HG03103 (cell line): ENCODE measurements around the gene AKAP1.

Experiments used
- ATAC-seq: cut with Tn5 transposase; IDR thresholded peaks from one replicate; pipeline ENCODE4 v1.9.1; 2021; ENCODE audit warnings: low read depth; ENCODE audit not compliant: unreplicated experiment

The AKAP1 gene, protein sequence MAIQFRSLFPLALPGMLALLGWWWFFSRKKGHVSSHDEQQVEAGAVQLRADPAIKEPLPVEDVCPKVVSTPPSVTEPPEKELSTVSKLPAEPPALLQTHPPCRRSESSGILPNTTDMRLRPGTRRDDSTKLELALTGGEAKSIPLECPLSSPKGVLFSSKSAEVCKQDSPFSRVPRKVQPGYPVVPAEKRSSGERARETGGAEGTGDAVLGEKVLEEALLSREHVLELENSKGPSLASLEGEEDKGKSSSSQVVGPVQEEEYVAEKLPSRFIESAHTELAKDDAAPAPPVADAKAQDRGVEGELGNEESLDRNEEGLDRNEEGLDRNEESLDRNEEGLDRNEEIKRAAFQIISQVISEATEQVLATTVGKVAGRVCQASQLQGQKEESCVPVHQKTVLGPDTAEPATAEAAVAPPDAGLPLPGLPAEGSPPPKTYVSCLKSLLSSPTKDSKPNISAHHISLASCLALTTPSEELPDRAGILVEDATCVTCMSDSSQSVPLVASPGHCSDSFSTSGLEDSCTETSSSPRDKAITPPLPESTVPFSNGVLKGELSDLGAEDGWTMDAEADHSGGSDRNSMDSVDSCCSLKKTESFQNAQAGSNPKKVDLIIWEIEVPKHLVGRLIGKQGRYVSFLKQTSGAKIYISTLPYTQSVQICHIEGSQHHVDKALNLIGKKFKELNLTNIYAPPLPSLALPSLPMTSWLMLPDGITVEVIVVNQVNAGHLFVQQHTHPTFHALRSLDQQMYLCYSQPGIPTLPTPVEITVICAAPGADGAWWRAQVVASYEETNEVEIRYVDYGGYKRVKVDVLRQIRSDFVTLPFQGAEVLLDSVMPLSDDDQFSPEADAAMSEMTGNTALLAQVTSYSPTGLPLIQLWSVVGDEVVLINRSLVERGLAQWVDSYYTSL

GRCh38 chr17:57084802-57085447 lies at the start of gene AKAP1:
Gene AKAP1 (plus strand): TSS chr17:57085246. CDS start chr17:57105465, 20,219 bp downstream.
- ATAC-seq: peak; percentile 77

DNA sequence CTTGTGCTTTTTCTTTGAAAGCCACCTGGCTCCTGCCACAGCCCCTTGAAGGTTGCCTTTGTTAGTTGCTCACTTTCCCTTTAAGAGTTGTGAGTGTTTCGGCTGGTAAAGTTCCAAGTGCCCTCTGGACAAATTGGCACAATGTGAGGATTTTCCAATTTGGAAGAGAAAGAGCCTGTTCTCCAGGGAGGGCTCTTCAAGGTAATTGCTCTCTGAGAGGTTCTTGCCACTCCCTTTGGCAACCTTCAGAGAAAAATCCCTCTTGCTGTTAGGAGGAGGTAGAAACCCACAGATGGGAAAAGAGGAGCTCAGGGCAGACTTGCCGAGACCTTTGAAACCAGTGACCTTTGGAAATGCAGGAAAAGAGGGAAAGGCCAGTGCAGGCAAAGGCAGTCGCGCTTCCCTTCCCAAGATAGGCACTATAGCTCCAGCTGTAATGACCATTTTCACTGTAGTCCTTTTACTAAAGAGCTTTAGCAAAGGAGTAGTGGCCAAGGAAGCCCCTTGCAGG lies 49.0 kb upstream of the AKAP1 start:
- ATAC-seq: no peak

DNA sequence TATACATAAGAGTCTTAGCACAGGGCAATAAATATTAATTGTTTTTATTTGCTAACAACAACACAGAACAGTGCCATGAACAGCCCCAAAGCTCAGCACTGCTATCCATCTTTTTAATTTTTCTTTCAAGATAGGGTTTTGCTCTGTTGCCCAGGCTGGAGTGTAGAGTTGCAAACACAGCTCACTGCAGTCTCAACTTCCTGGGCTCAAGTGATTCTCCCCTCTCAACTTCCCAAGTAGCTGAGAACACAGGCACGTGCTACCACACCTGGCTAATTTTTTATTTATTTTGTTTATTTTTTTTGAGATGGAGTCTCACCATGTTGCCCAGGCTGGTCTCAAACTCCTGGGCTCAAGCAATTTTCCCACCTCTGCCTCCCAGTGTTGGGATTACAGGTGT lies 47.6 kb upstream of the AKAP1 start:
- no peak for ATAC-seq

GRCh38 chr17:57038486-57038885 lies 46.6 kb upstream of the AKAP1 start:
- ATAC-seq: no peak

DNA sequence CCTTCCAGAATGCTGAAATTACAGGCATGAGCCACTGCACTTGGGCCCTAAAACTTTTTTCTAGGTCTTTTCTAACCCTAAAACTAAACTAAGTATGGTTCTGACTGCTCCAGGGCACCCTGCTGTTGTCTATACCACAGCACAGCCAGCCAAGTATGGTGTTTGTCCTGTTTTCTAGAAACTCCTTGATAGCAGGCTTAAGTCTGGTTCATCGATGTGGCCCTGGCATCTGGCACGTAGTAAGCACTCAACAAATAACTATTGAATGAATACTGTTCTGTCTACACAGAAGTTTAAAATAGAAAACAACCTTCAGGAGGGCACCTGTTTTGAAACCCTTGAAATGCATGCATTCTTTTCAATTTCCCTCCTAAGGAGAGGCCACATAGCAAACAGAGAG lies 44.5 kb upstream of the AKAP1 start:
- no peak for ATAC-seq

DNA sequence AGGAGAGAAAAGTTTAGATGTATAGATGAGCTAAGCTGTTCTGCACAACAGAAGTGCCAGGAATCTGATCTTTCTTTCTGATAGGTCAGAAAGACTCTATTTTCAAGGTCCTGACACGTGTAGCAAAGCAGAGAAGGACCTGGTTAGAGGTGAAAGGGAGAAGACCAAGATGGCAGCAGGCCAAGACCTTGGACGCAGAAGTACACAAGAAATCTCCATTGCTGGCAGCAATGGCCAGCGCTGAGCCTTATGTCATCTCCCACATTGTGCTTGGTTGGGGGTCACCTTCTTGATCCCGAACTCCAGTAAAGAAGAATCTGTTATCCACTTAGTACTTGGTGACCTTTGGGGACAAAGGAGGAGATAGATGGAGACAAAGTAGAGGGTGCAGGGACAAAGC lies 41.8 kb upstream of the AKAP1 start:
- no peak for ATAC-seq

DNA sequence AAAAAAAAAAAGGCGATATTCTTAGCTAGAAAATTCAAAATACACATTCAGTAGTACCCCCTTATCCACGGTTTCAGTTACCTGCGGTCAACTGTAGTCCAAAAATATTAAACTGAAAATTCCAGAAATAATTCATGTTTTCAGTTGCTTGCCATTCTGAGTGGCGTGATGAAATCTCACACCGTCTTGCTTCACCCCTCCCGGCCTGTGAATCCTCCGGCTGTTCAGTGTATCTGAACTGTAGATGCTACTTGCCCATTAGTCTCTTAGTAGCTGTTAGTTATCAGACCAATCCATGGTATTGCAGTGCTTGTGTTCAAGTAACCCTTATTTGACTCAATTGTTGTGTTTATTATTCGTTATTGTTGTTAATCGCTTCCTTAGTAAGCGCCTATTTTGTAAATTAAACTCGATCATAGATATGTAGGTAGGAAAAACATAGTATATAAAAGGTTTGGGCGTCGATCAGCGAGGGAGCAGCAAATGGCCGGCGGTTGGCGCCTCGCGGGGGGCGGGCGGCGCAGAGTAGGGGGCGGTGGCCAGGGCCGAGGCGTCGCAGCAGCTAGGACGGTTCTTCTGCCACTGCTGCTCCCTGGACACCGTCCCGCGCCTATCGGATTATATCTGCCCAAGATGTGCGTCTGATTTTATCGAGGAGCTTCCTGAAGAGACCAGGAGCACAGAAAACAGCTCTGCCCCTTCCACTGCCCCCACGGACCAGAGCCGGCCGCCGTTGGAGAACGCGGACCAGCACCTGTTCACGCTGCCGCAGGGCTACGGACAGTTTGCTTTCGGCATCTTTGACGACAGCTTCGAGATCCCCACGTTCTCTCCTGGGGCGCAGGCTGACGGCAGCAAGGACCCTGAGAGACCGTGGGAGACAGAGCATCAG lies 39.8 kb upstream of the AKAP1 start:
- no peak for ATAC-seq

- ATAC-seq: no peak
Measured at GRCh38 chr17:57045868-57046704, 39.0 kb upstream of the AKAP1 start.

DNA sequence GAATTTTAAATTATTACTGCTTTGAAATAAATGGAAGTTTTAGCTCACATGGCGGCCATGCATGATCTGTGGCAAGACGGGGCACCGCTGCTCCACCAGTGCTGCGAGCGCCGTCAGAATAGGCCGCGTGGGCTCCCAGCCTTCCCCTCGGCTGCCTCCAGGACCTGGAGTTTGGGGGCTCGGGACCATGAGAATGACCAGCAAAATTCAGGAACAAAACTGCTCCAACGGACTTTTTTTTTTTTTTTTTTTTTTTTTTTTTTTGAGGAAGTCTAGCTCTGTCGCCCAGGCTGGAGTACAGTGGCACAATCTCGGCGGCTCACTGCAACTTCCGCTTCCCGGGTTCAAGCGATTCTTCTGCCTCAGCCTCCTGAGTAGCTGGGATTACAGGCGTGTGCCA lies 38.3 kb upstream of the AKAP1 start:
- no peak for ATAC-seq

- ATAC-seq: no peak
Measured at GRCh38 chr17:57048096-57048495, 37.0 kb upstream of the AKAP1 start.

DNA sequence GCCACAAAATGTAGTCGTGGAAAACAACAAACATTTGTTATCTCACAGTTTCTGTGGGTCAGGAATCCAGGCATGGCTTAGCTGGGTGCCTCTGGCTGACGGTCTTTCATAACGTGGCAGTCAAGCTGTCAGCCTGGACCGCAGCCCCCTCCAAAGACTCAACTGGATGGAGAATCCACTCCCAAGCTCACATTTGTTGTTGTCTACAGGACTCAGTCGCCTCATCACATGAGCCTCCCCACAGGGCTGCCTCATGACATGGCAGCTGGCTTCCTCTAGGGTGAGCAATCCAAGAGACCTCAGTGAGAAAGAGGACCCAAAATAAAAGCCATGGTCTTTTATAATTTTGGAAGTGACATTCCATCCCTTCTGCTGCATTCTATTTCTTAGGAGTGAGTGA lies 34.7 kb upstream of the AKAP1 start:
- ATAC-seq: no peak

- ATAC-seq: no peak
Measured at GRCh38 chr17:57051886-57052361, 33.1 kb upstream of the AKAP1 start.

DNA sequence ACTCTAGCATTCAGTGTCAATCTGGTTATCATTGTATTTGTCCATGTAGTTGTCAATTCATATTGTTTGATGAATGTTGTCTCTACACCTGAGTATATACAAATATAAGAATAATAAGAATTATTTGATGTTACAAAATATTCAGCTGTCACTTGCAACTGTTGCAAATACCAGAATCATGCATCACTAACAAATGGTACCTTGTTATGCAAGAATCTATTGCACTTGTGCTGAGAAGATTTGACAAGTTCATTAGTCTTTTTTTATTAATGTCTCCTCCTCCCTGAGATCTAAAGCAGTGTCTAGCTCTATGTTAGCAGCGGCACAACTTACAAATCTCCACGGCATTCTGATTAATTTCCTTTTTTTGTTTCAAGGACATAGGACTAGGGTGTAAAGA lies 22.2 kb upstream of the AKAP1 start:
- no peak for ATAC-seq

GRCh38 chr17:57067162-57067561 lies 17.9 kb upstream of the AKAP1 start:
- ATAC-seq: no peak

DNA sequence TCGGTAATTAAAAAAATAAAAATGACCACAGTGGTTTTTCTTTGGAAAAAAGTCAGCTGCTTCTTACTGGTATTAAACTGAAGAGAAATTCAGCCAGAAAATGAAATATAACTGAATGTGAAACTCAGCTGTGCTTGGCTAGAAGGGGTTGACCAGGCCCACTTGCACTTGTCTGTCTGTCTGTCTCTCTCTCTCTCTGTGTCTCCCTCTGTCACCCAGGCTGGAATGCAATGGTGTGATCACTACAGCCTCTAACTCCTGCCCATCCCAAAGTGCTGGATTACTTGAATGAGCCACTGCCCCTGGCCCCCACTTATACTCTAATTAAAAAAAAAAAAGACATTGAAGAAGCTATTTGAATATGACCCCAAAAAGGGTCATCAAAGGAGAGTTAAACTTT lies 17.3 kb upstream of the AKAP1 start:
- ATAC-seq: no peak

GRCh38 chr17:57068222-57068658 lies 16.8 kb upstream of the AKAP1 start:
- no peak for ATAC-seq

DNA sequence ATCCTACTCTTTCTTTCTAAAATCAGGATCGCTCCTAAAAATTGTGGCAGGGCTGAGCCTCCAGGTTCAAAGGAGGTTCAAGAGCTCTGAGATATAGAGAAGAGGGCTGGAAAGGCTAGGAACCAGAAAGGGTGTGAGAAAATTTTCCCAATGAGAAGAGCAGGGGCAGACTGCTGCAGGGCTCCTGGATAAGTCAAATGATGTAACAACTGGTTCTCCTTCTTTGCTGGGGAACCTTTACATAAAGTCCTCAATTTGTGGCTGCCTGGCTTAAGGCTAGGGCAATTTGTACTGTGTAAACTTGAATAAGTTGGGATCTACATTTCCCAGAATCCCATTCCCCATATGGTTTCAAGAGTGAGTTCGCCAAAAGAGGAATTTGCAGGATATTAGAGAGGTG lies 16.3 kb upstream of the AKAP1 start:
- ATAC-seq: no peak

DNA sequence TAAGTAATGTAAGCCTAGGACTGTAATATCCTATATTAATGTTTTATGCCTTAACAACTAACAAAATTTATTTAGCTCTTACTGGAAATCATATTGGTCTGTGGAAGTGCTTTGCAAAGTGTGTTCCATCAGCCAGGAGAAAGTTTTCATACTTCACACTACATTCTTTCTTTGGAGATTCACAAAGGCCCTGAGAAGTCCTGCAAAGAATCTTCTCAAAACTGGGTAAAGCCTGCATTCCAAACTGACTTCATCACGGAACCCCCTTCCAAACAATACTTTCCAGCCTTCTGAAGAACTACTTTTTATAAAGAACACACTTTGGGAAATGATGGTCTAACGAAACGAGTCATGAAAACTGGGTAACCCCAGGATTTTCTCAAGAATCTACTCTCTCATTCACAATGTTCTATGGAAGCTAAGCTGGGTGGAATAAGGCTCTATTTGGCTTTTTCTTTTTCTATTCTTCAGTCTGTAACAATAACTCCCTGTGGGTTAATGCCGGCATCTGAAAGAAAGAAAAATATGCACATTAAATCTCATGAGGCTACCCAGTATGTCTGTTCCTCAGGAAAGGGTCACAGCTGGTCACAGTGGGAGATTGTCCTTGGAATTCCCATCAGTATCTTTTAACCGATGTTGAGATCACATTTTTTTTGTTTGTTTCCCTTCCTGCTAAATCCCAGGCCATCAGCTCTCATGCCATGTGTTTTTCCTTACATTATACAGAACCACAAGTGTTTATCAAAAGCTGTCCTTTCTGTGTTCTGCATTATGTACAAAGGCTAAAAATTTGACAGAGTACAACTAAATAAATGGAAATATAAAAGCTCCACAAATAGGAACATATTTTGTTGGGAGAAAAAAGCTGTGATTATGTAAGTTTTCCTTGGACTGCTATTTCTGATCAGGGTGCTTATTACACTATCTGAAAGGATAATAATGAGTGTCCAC lies 12.8 kb upstream of the AKAP1 start:
- no peak for ATAC-seq
